NCI-H460 (cell line): ENCODE data around the gene PRKAR2B. TPM values are rescaled to one million over a fixed set of nuclear protein-coding genes. Genes with fewer than 3 reads are reported as not detected.
"Not testable (repeated sequence)": the region's sequence is repeated elsewhere in the genome, so short reads cannot be mapped to it uniquely, and the experiment has no call there.

Source experiments
- DNase-seq: peaks from one replicate; pipeline ENCODE4 v3.0.0-alpha.2; 2016; ENCODE audit warnings: low read depth; ENCODE audit errors: extremely low read depth
- total RNA-seq: library from RNA; depleted of rRNA; stranded (reverse); fragments of >200 nt; shearing (Covaris generic); gene quantifications from 2 replicates; pipeline ENCODE4 v1.2.3, GENCODE V29; 2014

The PRKAR2B gene
- total RNA-seq, 1 experiment from 2014 or later, result 2.7 TPM

GRCh38 chr7:107149863-107150262 is 105.4 kb downstream of the PRKAR2B start:
- DNase-seq, result no peak

GRCh38 chr7:107150375-107151073 is 106.0 kb downstream of the PRKAR2B start:
- peak; percentile 68 for DNase-seq

GRCh38 chr7:107151538-107151937 is 107.0 kb downstream of the PRKAR2B start:
- no peak for DNase-seq

- no peak for DNase-seq
Observed at GRCh38 chr7:107152011-107152410, 107.5 kb downstream of the PRKAR2B start.

- no peak for DNase-seq
Observed at GRCh38 chr7:107154826-107155225, 110.3 kb downstream of the PRKAR2B start.

- not testable (repeated sequence) for DNase-seq
Observed at GRCh38 chr7:107155726-107156125, 111.2 kb downstream of the PRKAR2B start.

GRCh38 chr7:107157091-107157490 is 112.6 kb downstream of the PRKAR2B start:
- no peak for DNase-seq

GRCh38 chr7:107158028-107158427 is 113.5 kb downstream of the PRKAR2B start:
- DNase-seq, result no peak

- no peak for DNase-seq
Observed at GRCh38 chr7:107160389-107160788, 115.9 kb downstream of the PRKAR2B start.

GRCh38 chr7:107161415-107161814 is 116.9 kb downstream of the PRKAR2B start:
- no peak for DNase-seq

- DNase-seq, result no peak
Observed at GRCh38 chr7:107162475-107162874, 118.0 kb downstream of the PRKAR2B start.

GRCh38 chr7:107164092-107164491 is 119.6 kb downstream of the PRKAR2B start:
- DNase-seq, result no peak

- no peak for DNase-seq
Observed at GRCh38 chr7:107165341-107165740, 120.8 kb downstream of the PRKAR2B start.

GRCh38 chr7:107166736-107167426 is 122.4 kb downstream of the PRKAR2B start:
- DNase-seq, result no peak

- DNase-seq, result peak; percentile 79
Observed at GRCh38 chr7:107167483-107168232, 123.2 kb downstream of the PRKAR2B start.

- DNase-seq, result peak; percentile 100
Observed at GRCh38 chr7:107168233-107169119, 124.0 kb downstream of the PRKAR2B start, which contains the start of gene HBP1. Gene HBP1 (plus strand): TSS chr7:107169003. CDS start chr7:107179894, 10,891 bp downstream.

- peak; percentile 96 for DNase-seq
Observed at GRCh38 chr7:107169120-107170050, 124.9 kb downstream of the PRKAR2B start.

GRCh38 chr7:107170051-107170915 is 125.8 kb downstream of the PRKAR2B start:
- DNase-seq, result no peak
